Ishikawa (cell line): Measurements from ENCODE around the gene RFX6.

ENCODE experiments used
- CEBPB ChIP-seq: IDR thresholded peaks from 2 replicates; pipeline ENCODE4 v1.6.1; 2012
- CREB1 ChIP-seq: IDR thresholded peaks from 2 replicates; pipeline ENCODE4 v1.6.1; 2012; ENCODE audit warnings: low read depth
- EGR1 ChIP-seq: IDR thresholded peaks from 2 replicates; pipeline ENCODE4 v1.6.1; 2012
- EP300 ChIP-seq: IDR thresholded peaks from 2 replicates; pipeline ENCODE4 v1.6.1; 2012; ENCODE audit warnings: borderline replicate concordance
- FOXM1 ChIP-seq: IDR thresholded peaks from 2 replicates; pipeline ENCODE4 v1.6.1; 2012; ENCODE audit warnings: low read depth, borderline replicate concordance
- MAX ChIP-seq: IDR thresholded peaks from 2 replicates; pipeline ENCODE4 v1.6.1; 2012
- NFIC ChIP-seq: IDR thresholded peaks from 2 replicates; pipeline ENCODE4 v1.6.1; 2012
- RAD21 ChIP-seq: IDR thresholded peaks from 2 replicates; pipeline ENCODE4 v1.6.1; 2012; ENCODE audit warnings: low read depth
- REST ChIP-seq: IDR thresholded peaks from 2 replicates; pipeline ENCODE4 v1.6.1; 2012; ENCODE audit warnings: low read depth, mild to moderate bottlenecking
- TAF1 ChIP-seq: IDR thresholded peaks from 2 replicates; pipeline ENCODE4 v1.6.1; 2012; ENCODE audit warnings: low read depth, mild to moderate bottlenecking
- TCF12 ChIP-seq: IDR thresholded peaks from 2 replicates; pipeline ENCODE4 v1.6.1; 2012; ENCODE audit warnings: low read depth
- TEAD4 ChIP-seq: IDR thresholded peaks from 2 replicates; pipeline ENCODE4 v1.6.1; 2012
- USF1 ChIP-seq: IDR thresholded peaks from 2 replicates; pipeline ENCODE4 v1.6.1; 2012
- YY1 ChIP-seq: IDR thresholded peaks from 2 replicates; pipeline ENCODE4 v1.6.1; 2012; ENCODE audit warnings: low read depth
- ZBTB7A ChIP-seq: IDR thresholded peaks from 2 replicates; pipeline ENCODE4 v1.6.1; 2012; ENCODE audit warnings: low read depth

The RFX6 gene

GRCh38 chr6:116842459-116842858 lies 34.6 kb upstream of the RFX6 start:
- TF ChIP-seq REST (no peak), EP300 (no peak), CREB1 (no peak)

- TF ChIP-seq TAF1 (no peak), CEBPB (no peak), RAD21 (peak; percentile 42), EGR1 (no peak), TCF12 (no peak)
Observed at GRCh38 chr6:116847227-116847626, 29.8 kb upstream of the RFX6 start.

- TF ChIP-seq RAD21, result no peak
- no peak for TF ChIP-seq CREB1
- TF ChIP-seq MAX, result no peak
Observed at GRCh38 chr6:116858060-116858459, 19.0 kb upstream of the RFX6 start.

- TF ChIP-seq TCF12, result no peak
- no peak for TF ChIP-seq NFIC
- no peak for TF ChIP-seq MAX
- TF ChIP-seq EGR1, result no peak
- TF ChIP-seq EP300, result no peak
Observed at GRCh38 chr6:116859264-116859663, 17.8 kb upstream of the RFX6 start.

GRCh38 chr6:116866281-116866871 lies 10.7 kb upstream of the RFX6 start:
- TF ChIP-seq TEAD4, result no peak
- no peak for TF ChIP-seq USF1
- TF ChIP-seq CREB1, result no peak
- no peak for TF ChIP-seq FOXM1
- TF ChIP-seq CEBPB, result no peak
- no peak for TF ChIP-seq TCF12

- TF ChIP-seq EGR1 (no peak), REST (no peak), MAX (no peak), ZBTB7A (no peak), TAF1 (no peak), USF1 (no peak), CEBPB (no peak), EP300 (no peak), TCF12 (no peak), CREB1 (no peak), NFIC (no peak), TEAD4 (no peak), FOXM1 (no peak), YY1 (no peak), RAD21 (no peak)
Observed at GRCh38 chr6:116872771-116873170, 4.3 kb upstream of the RFX6 start.

GRCh38 chr6:116876107-116876506 lies 935 bp upstream of the RFX6 start:
- no peak for TF ChIP-seq YY1
- no peak for TF ChIP-seq RAD21
- no peak for TF ChIP-seq MAX
- TF ChIP-seq FOXM1, result no peak
- TF ChIP-seq TAF1, result no peak
